ENCODE measurements around the gene BIN2. TPM values are rescaled to one million over a fixed set of nuclear protein-coding genes. Genes with fewer than 3 reads are reported as not detected.

BIN2 gene
- total and polyA plus RNA-seq, 2 of the 13 experiments (the other 11 are each of a cell fraction or from before 2014, with no cell fraction given): not detected

DNA sequence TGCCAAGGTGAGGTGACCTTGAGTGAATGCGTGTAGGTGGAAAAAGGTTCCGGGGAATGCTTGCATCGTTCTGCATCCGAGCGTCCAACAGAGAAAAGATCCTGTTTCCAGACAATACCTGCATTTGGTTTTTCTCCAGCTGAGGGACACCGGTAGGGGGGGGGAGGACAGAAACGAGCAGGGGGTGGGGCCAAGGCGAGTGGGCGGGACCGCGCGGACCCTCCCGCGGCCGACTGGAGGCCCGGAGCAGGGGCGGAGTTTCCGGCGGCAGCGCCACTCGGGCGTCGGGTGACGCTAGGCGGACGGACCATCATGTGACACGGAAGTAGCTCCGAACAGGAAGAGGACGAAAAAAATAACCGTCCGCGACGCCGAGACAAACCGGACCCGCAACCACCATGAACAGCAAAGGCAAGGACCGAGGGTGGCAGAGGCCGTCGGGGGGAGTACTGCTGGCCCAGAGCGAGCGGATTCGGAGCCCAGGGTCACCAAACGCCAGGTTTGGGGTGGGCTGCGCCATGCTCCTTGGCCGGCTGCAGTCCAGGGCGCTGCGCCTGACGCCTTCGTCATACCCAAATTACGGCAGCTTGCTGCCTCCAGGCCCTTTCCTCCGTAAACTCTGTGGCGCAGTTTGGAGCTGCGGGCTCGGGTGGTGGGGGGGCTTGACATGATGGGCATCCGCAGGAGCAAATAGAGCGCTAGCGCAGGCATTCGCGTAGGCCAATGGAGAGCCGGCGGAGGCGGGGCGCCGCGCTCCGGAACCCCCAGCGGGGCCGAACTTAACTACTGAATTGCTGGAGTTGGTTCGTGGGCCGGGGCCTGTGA is 85.3 kb downstream of the BIN2 start, which contains the start of gene DAZAP2:
Gene DAZAP2 (plus strand): TSS at position 317 of the 825 bp plus-strand sequence. CDS start 82 bp downstream, at position 399.
- peak within 1 kb of the TSS; percentile 100 for H3K9ac ChIP-seq (ENCODE audit: insufficient read depth, low read depth, low read length)
- H3K27me3 ChIP-seq (ENCODE audit: control insufficient read depth in 1 of 2, insufficient read depth in 2 of 2, low read length in 2 of 2): no peaks in the 10 kb centered on the region; a peak in 1 of 5 replicates
- TSS peak; percentile 74 for BruUV-seq (replicated peaks)
- peak within 1 kb of the TSS; percentile 100 for H3K27ac ChIP-seq (ENCODE audit: extremely low read length, insufficient read depth, low read length)
- peak; percentile 72 for FAIRE-seq
- ChIA-PET CTCF (ENCODE audit: low intra/inter-chr PET ratio, low total read pairs) (interaction anchor here (0.6 kb wide), 1 partner anchor 416 kb away, joined by 3 read pairs; no protein-coding TSS in a partner anchor), POLR2A (interaction anchor here (0.6 to 2.3 kb wide), 19 partner anchors 9 to 610 kb away, joined by 3 to 43 read pairs (median 5); partner anchors contain the start of genes ATF1, CSRNP2, FIGNL2 and POU6F1)
- no peaks in the 10 kb centered on the region for H3K9me3 ChIP-seq (ENCODE audit: low read length)
- peak; percentile 97 for ATAC-seq
- in situ Hi-C loops (cut with HindIII; ENCODE audit: extremely low pct_ligation_motif_present, low pct_unique_long_range_greater_than_20kb) (no loop called here), intact Hi-C loops (cut with micrococcal nuclease; ENCODE audit: unreplicated experiment) (no loop called here)
- peaks cover 7% of the 10 kb centered on the region for H3K79me2 ChIP-seq (ENCODE audit: insufficient read depth, low read length)
- no peaks in the 10 kb centered on the region for H4K20me1 ChIP-seq (ENCODE audit: insufficient read depth, low read length)
- H2AFZ ChIP-seq (ENCODE audit: low read length): peak within 1 kb of the TSS; percentile 96
- H3K4me2 ChIP-seq (ENCODE audit: low read depth, low read length): peak within 1 kb of the TSS; percentile 87
- 0% methylated on average over 30 of the region's 70 CpGs for WGBS (ENCODE audit: low lambda C conversion rate)
- peak within 1 kb of the TSS; percentile 99 to 100 (median 100) for H3K4me3 ChIP-seq (replicated peaks in 1 of 3; ENCODE audit: insufficient read depth in 1 of 3, low read depth in 2 of 3, low read length in 3 of 3)
- peaks cover 8 to 27% of the 10 kb centered on the region in 2 experiments for H3K36me3 ChIP-seq (replicated peaks in 1 of 2; ENCODE audit: control insufficient read depth in 1 of 2, insufficient read depth in 2 of 2, low read length in 2 of 2)
- peak; percentile 88 for DNase-seq (ENCODE audit: low spot score)
- H3K4me1 ChIP-seq (ENCODE audit: insufficient read depth, low read length): peaks cover 18% of the 10 kb centered on the region
- TF ChIP-seq KLF12 (CRISPR knock-in tag; IDR thresholded peaks at IDR 0.05; ENCODE audit: borderline replicate concordance) (no peak), ZNF180 (CRISPR knock-in tag; IDR thresholded peaks at IDR 0.05; ENCODE audit: borderline replicate concordance, low read depth) (0 out of 2 replicates have a peak, but pooled peaks have one; percentile 81), TOE1 (CRISPR knock-in tag; IDR thresholded peaks at IDR 0.05) (no peak), ZFP36L1 (CRISPR knock-in tag; IDR thresholded peaks at IDR 0.05) (peak; percentile 36; the same call in 1 of the 2 replicates), RXRB (CRISPR knock-in tag; IDR thresholded peaks at IDR 0.05; ENCODE audit: borderline replicate concordance) (peak; percentile 20; the same call in 1 of the 2 replicates), ELF3 (CRISPR knock-in tag; IDR thresholded peaks at IDR 0.05) (peak; percentile 90), TMF1 (CRISPR knock-in tag; IDR thresholded peaks at IDR 0.05; ENCODE audit: low read depth) (no peak), ZFP37 (CRISPR knock-in tag; IDR thresholded peaks at IDR 0.05; ENCODE audit: borderline replicate concordance) (peak; percentile 83), SP5 (CRISPR knock-in tag; IDR thresholded peaks at IDR 0.05; ENCODE audit: borderline replicate concordance, low read depth) (0 out of 2 replicates have a peak, but pooled peaks have one; percentile 10), SRF (IDR thresholded peaks at IDR 0.05; ENCODE audit: low read depth, low read length) (no peak), XBP1 (CRISPR knock-in tag; IDR thresholded peaks at IDR 0.05) (0 out of 2 replicates have a peak, but pooled peaks have one; percentile 38), RAD51 (IDR thresholded peaks at IDR 0.05; ENCODE audit: borderline replicate concordance) (peak; percentile 58), REPIN1 (CRISPR knock-in tag; IDR thresholded peaks at IDR 0.05; ENCODE audit: borderline replicate concordance, low read depth) (peak; percentile 69), ZBTB42 (CRISPR knock-in tag; IDR thresholded peaks at IDR 0.05) (no peak), ZNF501 (CRISPR knock-in tag; IDR thresholded peaks at IDR 0.05) (peak; percentile 67), SAFB2 (CRISPR knock-in tag; IDR thresholded peaks at IDR 0.05; ENCODE audit: borderline replicate concordance, low read depth) (peak; percentile 25; the same call in 1 of the 2 replicates), SMARCC2 (IDR thresholded peaks at IDR 0.05) (no peak), ELF4 (CRISPR knock-in tag; IDR thresholded peaks at IDR 0.05; ENCODE audit: borderline replicate concordance) (peak; percentile 97), CBFB (CRISPR knock-in tag; IDR thresholded peaks at IDR 0.05) (peak; percentile 48; the same call in 1 of the 2 replicates), SAP130 (CRISPR knock-in tag; IDR thresholded peaks at IDR 0.05; ENCODE audit: low read depth) (peak; percentile 95), SPEN (CRISPR knock-in tag; IDR thresholded peaks at IDR 0.05; ENCODE audit: low read depth) (peak; percentile 26; the same call in 1 of the 2 replicates), WIZ (CRISPR knock-in tag; IDR thresholded peaks at IDR 0.05) (0 out of 2 replicates have a peak, but pooled peaks have one; percentile 34), MXI1 (IDR thresholded peaks at IDR 0.05; ENCODE audit: borderline replicate concordance, low read depth, low read length) (peak; percentile 37; the same call in 1 of the 3 replicates), ZNF235 (CRISPR knock-in tag; IDR thresholded peaks at IDR 0.05; ENCODE audit: borderline replicate concordance) (no peak)
- TF ChIP-seq, protein P1, sequence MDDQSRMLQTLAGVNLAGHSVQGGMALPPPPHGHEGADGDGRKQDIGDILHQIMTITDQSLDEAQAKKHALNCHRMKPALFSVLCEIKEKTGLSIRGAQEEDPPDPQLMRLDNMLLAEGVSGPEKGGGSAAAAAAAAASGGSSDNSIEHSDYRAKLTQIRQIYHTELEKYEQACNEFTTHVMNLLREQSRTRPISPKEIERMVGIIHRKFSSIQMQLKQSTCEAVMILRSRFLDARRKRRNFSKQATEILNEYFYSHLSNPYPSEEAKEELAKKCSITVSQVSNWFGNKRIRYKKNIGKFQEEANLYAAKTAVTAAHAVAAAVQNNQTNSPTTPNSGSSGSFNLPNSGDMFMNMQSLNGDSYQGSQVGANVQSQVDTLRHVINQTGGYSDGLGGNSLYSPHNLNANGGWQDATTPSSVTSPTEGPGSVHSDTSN (CRISPR knock-in tag; IDR thresholded peaks at IDR 0.05; ENCODE audit: borderline replicate concordance): peak; percentile 76

All from HepG2 (cell line).